ENCODE measurements around the gene CYSTM1.

The CYSTM1 gene

DNA sequence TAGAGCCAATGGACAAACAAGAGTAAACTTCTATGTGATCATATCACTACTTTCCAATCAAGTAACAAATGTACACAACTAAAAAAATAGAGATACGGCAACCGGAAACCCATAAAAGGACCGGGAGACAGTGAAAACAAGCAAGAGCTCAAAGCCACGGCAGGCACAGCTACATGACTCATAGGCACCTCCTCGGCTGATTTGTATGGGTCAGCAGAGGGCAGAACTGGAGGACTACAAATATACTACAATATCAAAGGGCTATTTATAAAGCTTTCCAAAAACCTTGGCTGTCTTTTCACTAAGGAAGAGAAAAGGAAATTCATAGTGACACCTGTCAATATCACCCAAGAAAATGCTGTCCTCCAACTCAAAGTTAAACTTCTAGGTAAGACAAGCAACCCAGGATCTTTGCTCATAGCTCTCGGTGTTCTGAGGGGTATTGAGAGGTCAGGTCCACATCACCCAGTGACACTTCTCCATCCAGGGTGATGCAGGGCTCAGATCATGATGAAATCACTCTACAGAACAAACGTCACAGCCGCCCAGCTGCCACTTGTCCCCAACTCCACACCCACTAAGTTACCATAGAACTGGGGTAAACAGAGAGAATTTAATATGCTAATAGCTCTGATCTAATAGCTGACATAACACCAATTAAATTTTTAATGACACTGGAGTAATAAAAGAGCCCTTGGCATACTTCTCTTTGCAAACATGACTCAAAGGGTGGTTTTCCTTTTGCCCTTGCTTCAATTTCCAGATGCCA is 86.6 kb downstream of the CYSTM1 start (continued):
- TF ChIP-seq, protein P1, sequence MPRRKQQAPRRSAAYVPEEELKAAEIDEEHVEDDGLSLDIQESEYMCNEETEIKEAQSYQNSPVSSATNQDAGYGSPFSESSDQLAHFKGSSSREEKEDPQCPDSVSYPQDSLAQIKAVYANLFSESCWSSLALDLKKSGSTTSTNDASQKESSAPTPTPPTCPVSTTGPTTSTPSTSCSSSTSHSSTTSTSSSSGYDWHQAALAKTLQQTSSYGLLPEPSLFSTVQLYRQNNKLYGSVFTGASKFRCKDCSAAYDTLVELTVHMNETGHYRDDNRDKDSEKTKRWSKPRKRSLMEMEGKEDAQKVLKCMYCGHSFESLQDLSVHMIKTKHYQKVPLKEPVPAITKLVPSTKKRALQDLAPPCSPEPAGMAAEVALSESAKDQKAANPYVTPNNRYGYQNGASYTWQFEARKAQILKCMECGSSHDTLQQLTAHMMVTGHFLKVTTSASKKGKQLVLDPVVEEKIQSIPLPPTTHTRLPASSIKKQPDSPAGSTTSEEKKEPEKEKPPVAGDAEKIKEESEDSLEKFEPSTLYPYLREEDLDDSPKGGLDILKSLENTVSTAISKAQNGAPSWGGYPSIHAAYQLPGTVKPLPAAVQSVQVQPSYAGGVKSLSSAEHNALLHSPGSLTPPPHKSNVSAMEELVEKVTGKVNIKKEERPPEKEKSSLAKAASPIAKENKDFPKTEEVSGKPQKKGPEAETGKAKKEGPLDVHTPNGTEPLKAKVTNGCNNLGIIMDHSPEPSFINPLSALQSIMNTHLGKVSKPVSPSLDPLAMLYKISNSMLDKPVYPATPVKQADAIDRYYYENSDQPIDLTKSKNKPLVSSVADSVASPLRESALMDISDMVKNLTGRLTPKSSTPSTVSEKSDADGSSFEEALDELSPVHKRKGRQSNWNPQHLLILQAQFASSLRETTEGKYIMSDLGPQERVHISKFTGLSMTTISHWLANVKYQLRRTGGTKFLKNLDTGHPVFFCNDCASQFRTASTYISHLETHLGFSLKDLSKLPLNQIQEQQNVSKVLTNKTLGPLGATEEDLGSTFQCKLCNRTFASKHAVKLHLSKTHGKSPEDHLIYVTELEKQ (tag by site-specific recombination; IDR thresholded peaks at IDR 0.05; ENCODE audit: borderline replicate concordance): 0 out of 2 replicates have a peak, but pooled peaks have one; percentile 24
- TF ChIP-seq GLI2 (tag by site-specific recombination; IDR thresholded peaks at IDR 0.05; ENCODE audit: borderline replicate concordance, low read depth) (0 out of 2 replicates have a peak, but pooled peaks have one; percentile 12), ZNF274 (IDR thresholded peaks at IDR 0.05; ENCODE audit: low read length) (no peak), ZNF274 (tag by site-specific recombination; IDR thresholded peaks at IDR 0.05; ENCODE audit: borderline replicate concordance) (no peak), KLF9 (tag by site-specific recombination; IDR thresholded peaks at IDR 0.05; ENCODE audit: low read depth) (0 out of 2 replicates have a peak, but pooled peaks have one; percentile 19), ZBTB17 (tag by site-specific recombination; IDR thresholded peaks at IDR 0.05) (peak; percentile 32; the same call in 1 of the 2 replicates), ZNF600 (tag by site-specific recombination; IDR thresholded peaks at IDR 0.05) (peak; percentile 76), KLF10 (tag by site-specific recombination; IDR thresholded peaks at IDR 0.05) (peak; percentile 84), ZNF221 (tag by site-specific recombination; IDR thresholded peaks at IDR 0.05; ENCODE audit: borderline replicate concordance) (no peak), ZBTB20 (tag by site-specific recombination; IDR thresholded peaks at IDR 0.05) (0 out of 2 replicates have a peak, but pooled peaks have one; percentile 17), ZNF214 (tag by site-specific recombination; IDR thresholded peaks at IDR 0.05; ENCODE audit: borderline replicate concordance) (no peak), ZNF24 (tag by site-specific recombination; IDR thresholded peaks at IDR 0.05) (0 out of 2 replicates have a peak, but pooled peaks have one; percentile 35), FEZF1 (tag by site-specific recombination; IDR thresholded peaks at IDR 0.05) (peak; percentile 37), ZNF132 (tag by site-specific recombination; IDR thresholded peaks at IDR 0.05; ENCODE audit: borderline replicate concordance) (no peak), ZNF292 (tag by site-specific recombination; IDR thresholded peaks at IDR 0.05; ENCODE audit: borderline replicate concordance, low read depth) (no peak), BCL11A (tag by site-specific recombination; IDR thresholded peaks at IDR 0.05; ENCODE audit: low read depth) (peak; percentile 80; the same call in 1 of the 2 replicates), ZNF394 (tag by site-specific recombination; IDR thresholded peaks at IDR 0.05; ENCODE audit: borderline replicate concordance) (0 out of 2 replicates have a peak, but pooled peaks have one; percentile 13), ZBTB6 (tag by site-specific recombination; IDR thresholded peaks at IDR 0.05) (peak; percentile 64; the same call in 1 of the 2 replicates), OSR2 (tag by site-specific recombination; IDR thresholded peaks at IDR 0.05) (peak; percentile 31; the same call in 1 of the 2 replicates), HIC1 (tag by site-specific recombination; IDR thresholded peaks at IDR 0.05) (0 out of 2 replicates have a peak, but pooled peaks have one; percentile 28), ZNF548 (tag by site-specific recombination; IDR thresholded peaks at IDR 0.05) (0 out of 2 replicates have a peak, but pooled peaks have one; percentile 58), TCF7L2 (IDR thresholded peaks at IDR 0.05; ENCODE audit: borderline replicate concordance, low read depth, low read length) (peak; percentile 39; the same call in 1 of the 2 replicates), ZBTB21 (tag by site-specific recombination; IDR thresholded peaks at IDR 0.05) (peak; percentile 90), KLF8 (tag by site-specific recombination; IDR thresholded peaks at IDR 0.05) (0 out of 2 replicates have a peak, but pooled peaks have one; percentile 19)
- TF ChIP-seq, protein P2, sequence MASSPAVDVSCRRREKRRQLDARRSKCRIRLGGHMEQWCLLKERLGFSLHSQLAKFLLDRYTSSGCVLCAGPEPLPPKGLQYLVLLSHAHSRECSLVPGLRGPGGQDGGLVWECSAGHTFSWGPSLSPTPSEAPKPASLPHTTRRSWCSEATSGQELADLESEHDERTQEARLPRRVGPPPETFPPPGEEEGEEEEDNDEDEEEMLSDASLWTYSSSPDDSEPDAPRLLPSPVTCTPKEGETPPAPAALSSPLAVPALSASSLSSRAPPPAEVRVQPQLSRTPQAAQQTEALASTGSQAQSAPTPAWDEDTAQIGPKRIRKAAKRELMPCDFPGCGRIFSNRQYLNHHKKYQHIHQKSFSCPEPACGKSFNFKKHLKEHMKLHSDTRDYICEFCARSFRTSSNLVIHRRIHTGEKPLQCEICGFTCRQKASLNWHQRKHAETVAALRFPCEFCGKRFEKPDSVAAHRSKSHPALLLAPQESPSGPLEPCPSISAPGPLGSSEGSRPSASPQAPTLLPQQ (tag by site-specific recombination; IDR thresholded peaks at IDR 0.05): 0 out of 2 replicates have a peak, but pooled peaks have one; percentile 9
- TF ChIP-seq, protein P3, sequence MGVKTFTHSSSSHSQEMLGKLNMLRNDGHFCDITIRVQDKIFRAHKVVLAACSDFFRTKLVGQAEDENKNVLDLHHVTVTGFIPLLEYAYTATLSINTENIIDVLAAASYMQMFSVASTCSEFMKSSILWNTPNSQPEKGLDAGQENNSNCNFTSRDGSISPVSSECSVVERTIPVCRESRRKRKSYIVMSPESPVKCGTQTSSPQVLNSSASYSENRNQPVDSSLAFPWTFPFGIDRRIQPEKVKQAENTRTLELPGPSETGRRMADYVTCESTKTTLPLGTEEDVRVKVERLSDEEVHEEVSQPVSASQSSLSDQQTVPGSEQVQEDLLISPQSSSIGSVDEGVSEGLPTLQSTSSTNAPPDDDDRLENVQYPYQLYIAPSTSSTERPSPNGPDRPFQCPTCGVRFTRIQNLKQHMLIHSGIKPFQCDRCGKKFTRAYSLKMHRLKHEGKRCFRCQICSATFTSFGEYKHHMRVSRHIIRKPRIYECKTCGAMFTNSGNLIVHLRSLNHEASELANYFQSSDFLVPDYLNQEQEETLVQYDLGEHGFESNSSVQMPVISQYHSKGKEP (tag by site-specific recombination; IDR thresholded peaks at IDR 0.05): no peak
